PC-9 (cell line): ENCODE data around the gene LINC00237.

Experiments
- EZH2 ChIP-seq: fragments of 200-600 bp; sonication (generic); IDR thresholded peaks from 2 replicates; pipeline ENCODE4 v1.8.0; 2017; ENCODE audit warnings: antibody characterized with exemption, low read depth
- TF ChIP-seq, protein P1 (sequence below): fragments of 200-600 bp; sonication (generic); conservative IDR thresholded peaks from 2 replicates; pipeline ENCODE4 v1.6.1; 2017; ENCODE audit warnings: mixed run types, antibody characterized with exemption, mild to moderate bottlenecking, moderate library complexity

GRCh38 chr20:21129861-21130260 is 23.7 kb upstream of the LINC00237 start:
- TF ChIP-seq, protein P1, sequence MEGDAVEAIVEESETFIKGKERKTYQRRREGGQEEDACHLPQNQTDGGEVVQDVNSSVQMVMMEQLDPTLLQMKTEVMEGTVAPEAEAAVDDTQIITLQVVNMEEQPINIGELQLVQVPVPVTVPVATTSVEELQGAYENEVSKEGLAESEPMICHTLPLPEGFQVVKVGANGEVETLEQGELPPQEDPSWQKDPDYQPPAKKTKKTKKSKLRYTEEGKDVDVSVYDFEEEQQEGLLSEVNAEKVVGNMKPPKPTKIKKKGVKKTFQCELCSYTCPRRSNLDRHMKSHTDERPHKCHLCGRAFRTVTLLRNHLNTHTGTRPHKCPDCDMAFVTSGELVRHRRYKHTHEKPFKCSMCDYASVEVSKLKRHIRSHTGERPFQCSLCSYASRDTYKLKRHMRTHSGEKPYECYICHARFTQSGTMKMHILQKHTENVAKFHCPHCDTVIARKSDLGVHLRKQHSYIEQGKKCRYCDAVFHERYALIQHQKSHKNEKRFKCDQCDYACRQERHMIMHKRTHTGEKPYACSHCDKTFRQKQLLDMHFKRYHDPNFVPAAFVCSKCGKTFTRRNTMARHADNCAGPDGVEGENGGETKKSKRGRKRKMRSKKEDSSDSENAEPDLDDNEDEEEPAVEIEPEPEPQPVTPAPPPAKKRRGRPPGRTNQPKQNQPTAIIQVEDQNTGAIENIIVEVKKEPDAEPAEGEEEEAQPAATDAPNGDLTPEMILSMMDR, result no peak
- no peak for TF ChIP-seq EZH2
